ENCODE measurements around the gene KNSTRN. TPM values are rescaled to one million over a fixed set of nuclear protein-coding genes. Genes with fewer than 3 reads are reported as not detected.

Gene KNSTRN
- total RNA-seq, 1 donor from 2014 or later, result 152 TPM

GRCh38 chr15:40367686-40368611, 14.6 kb upstream of the KNSTRN start:
- H3K36me3 ChIP-seq, result no peaks in the 10 kb centered on the region
- no peak overlapping the region for H3K27ac Mint-ChIP-seq
- peak overlapping the region; percentile 81 for H2AFZ ChIP-seq (replicated peaks)
- no peak overlapping the region for H3K9ac ChIP-seq
- no peaks in the 10 kb centered on the region for H3K79me2 ChIP-seq (ENCODE audit: low read depth)
- no peaks in the 10 kb centered on the region for H3K36me3 Mint-ChIP-seq
- H3K27me3 ChIP-seq, result peaks cover 60% of the 10 kb centered on the region
- H3K9me3 ChIP-seq (ENCODE audit: low read depth), result no peaks in the 10 kb centered on the region
- peak overlapping the region; percentile 81 for H3K4me2 ChIP-seq
- H3K4me1 Mint-ChIP-seq, result peaks cover 4% of the 10 kb centered on the region
- H3K4me3 ChIP-seq, result peak overlapping the region; percentile 35
- H3K9me3 Mint-ChIP-seq, result no peaks in the 10 kb centered on the region
- DNase-seq (ENCODE audit: low spot score), result peak; percentile 96
- no peaks in the 10 kb centered on the region for H3F3A ChIP-seq (ENCODE audit: low read depth)
- TF ChIP-seq CTCF (IDR thresholded peaks at IDR 0.05) (peak; percentile 79), EZH2phosphoT487 (IDR thresholded peaks at IDR 0.05) (no peak)
- no peaks in the 10 kb centered on the region for H4K20me1 ChIP-seq (ENCODE audit: low read depth)
- H3K27ac ChIP-seq, result no peak overlapping the region
- no peaks in the 10 kb centered on the region for H3K4me1 ChIP-seq
- H3K27me3 Mint-ChIP-seq (ENCODE audit: insufficient read depth, low read depth), result peaks cover 29% of the 10 kb centered on the region
- no peak overlapping the region for H3K4me3 Mint-ChIP-seq

- no peaks in the 10 kb centered on the region for H3K9me3 Mint-ChIP-seq
- TF ChIP-seq EZH2phosphoT487 (IDR thresholded peaks at IDR 0.05) (no peak), EZH2 (IDR thresholded peaks at IDR 0.05) (no peak), CTCF (IDR thresholded peaks at IDR 0.05) (no peak)
- peak overlapping the region; percentile 96 for H3K27ac Mint-ChIP-seq
- Histone ChIP-seq H2AFZ (replicated peaks) (no peak overlapping the region), H3K27ac (no peak overlapping the region), H3K9ac (no peak overlapping the region), H3F3A (ENCODE audit: low read depth) (no peaks in the 10 kb centered on the region), H3K4me2 (no peak overlapping the region), H3K4me3 (no peak overlapping the region), H3K79me2 (ENCODE audit: low read depth) (no peaks in the 10 kb centered on the region), H3K9me3 (ENCODE audit: low read depth) (no peaks in the 10 kb centered on the region), H3K4me1 (no peaks in the 10 kb centered on the region), H3K27me3 (peaks cover 60% of the 10 kb centered on the region), H3K36me3 (no peaks in the 10 kb centered on the region), H4K20me1 (ENCODE audit: low read depth) (no peaks in the 10 kb centered on the region)
- no peak for DNase-seq (ENCODE audit: low spot score)
- no peaks in the 10 kb centered on the region for H3K36me3 Mint-ChIP-seq
- H3K4me1 Mint-ChIP-seq, result peaks cover 4% of the 10 kb centered on the region
- peaks cover 23% of the 10 kb centered on the region for H3K27me3 Mint-ChIP-seq (ENCODE audit: insufficient read depth, low read depth)
- peak overlapping the region; percentile 74 for H3K4me3 Mint-ChIP-seq
Observed at GRCh38 chr15:40368719-40369473, 13.6 kb upstream of the KNSTRN start.

GRCh38 chr15:40369474-40369869, 13.0 kb upstream of the KNSTRN start:
- Histone ChIP-seq H3K9ac (no peak overlapping the region), H3K4me3 (no peak overlapping the region), H3K79me2 (ENCODE audit: low read depth) (no peaks in the 10 kb centered on the region), H4K20me1 (ENCODE audit: low read depth) (no peaks in the 10 kb centered on the region), H3F3A (ENCODE audit: low read depth) (no peaks in the 10 kb centered on the region), H3K27me3 (peaks cover 60% of the 10 kb centered on the region), H2AFZ (replicated peaks) (no peak overlapping the region), H3K4me2 (no peak overlapping the region), H3K9me3 (ENCODE audit: low read depth) (no peaks in the 10 kb centered on the region), H3K27ac (no peak overlapping the region), H3K4me1 (no peaks in the 10 kb centered on the region), H3K36me3 (no peaks in the 10 kb centered on the region)
- DNase-seq (ENCODE audit: low spot score), result no peak
- TF ChIP-seq EZH2 (IDR thresholded peaks at IDR 0.05), result no peak
- TF ChIP-seq EZH2phosphoT487 (IDR thresholded peaks at IDR 0.05), result no peak
- TF ChIP-seq CTCF (IDR thresholded peaks at IDR 0.05), result no peak
- Mint-ChIP-seq H3K36me3 (no peaks in the 10 kb centered on the region), H3K4me3 (peak overlapping the region; percentile 74), H3K27ac (no peak overlapping the region), H3K4me1 (peaks cover 4% of the 10 kb centered on the region), H3K9me3 (no peaks in the 10 kb centered on the region), H3K27me3 (ENCODE audit: insufficient read depth, low read depth) (peaks cover 22% of the 10 kb centered on the region)
